AG04449 (cell line): ENCODE results near the gene LRRN4CL.
A peak's percentile ranks its signal among the peaks of the same experiment; 100 is the strongest.
"Not testable (repeated sequence)": the region's sequence is repeated elsewhere in the genome, so short reads cannot be mapped to it uniquely, and the experiment has no call there.

Source experiments
- CTCF ChIA-PET: fragments of 350-600 bp; formaldehyde crosslinking; extraction: SDS; loops from one replicate; lab custom pipeline; 2021; ENCODE audit warnings: antibody characterized with exemption; lab: Yijun Ruan, JAX
- POLR2A ChIA-PET: fragments of 400-600, 350-600 bp; formaldehyde crosslinking; extraction: SDS; loops from one replicate; lab custom pipeline; 2020; ENCODE audit warnings: antibody characterized with exemption, inconsistent platforms; lab: Yijun Ruan, JAX
- DNase-seq: peaks from one replicate; pipeline ENCODE4 v3.0.0-alpha.2; 2010; ENCODE audit warnings: low read depth, low spot score
- H3K4me3 ChIP-seq: 2 replicates; pipeline ENCODE4 v1.5.1; 2011; ENCODE audit warnings: low read depth, mild to moderate bottlenecking, control low read depth, low read length
- CTCF ChIP-seq: IDR thresholded peaks from one replicate; pipeline ENCODE4 v1.5.1; 2011; ENCODE audit warnings: mild to moderate bottlenecking, moderate library complexity, low read length, control low read depth, inconsistent platforms; ENCODE audit not compliant: insufficient read depth; ENCODE audit errors: missing control alignments

LRRN4CL gene

GRCh38 chr11:62656796-62657429, 32.4 kb downstream of the LRRN4CL start:
- no peak for TF ChIP-seq CTCF
- ChIA-PET CTCF (interaction anchor here (0.7 to 1.3 kb wide), 3 partner anchors 15 to 130 kb away, joined by 3 read pairs; partner anchors contain the start of genes LBHD1, TMEM179B and UQCC3), POLR2A (interaction anchor here (0.6 to 1.8 kb wide), 4 partner anchors 8 to 65 kb away, joined by 3 to 9 read pairs (median 4); partner anchors contain the start of genes C11orf98, CSKMT and TUT1)
- H3K4me3 ChIP-seq = no peak overlapping the region
- no peak for DNase-seq

GRCh38 chr11:62654297-62654696, 35.0 kb downstream of the LRRN4CL start:
- POLR2A ChIA-PET = no interaction called here
- CTCF ChIA-PET = interaction anchor here (0.7 to 2.0 kb wide), 2 partner anchors 9 to 11 kb away, joined by 3 to 6 read pairs; partner anchors contain the start of genes C11orf98 and CSKMT
- DNase-seq = no peak
- no peak overlapping the region for H3K4me3 ChIP-seq
- TF ChIP-seq CTCF = no peak

GRCh38 chr11:62652161-62653006, 36.9 kb downstream of the LRRN4CL start:
- peak overlapping the region; percentile 83 for H3K4me3 ChIP-seq
- POLR2A ChIA-PET = interaction anchor here (0.5 to 1.4 kb wide), 17 partner anchors 8 to 257 kb away, joined by 3 to 58 read pairs (median 4); partner anchors contain the start of genes B3GAT3, C11orf98, CSKMT and LBHD1
- CTCF ChIA-PET = interaction anchor here (0.9 kb wide), 1 partner anchor 43 kb away, joined by 4 read pairs; no protein-coding TSS in a partner anchor
- no peak for DNase-seq
- TF ChIP-seq CTCF = no peak

- DNase-seq, POLR2A ChIA-PET, H3K4me3 ChIP-seq: not testable (repeated sequence)
- CTCF ChIA-PET = interaction anchor here (0.9 kb wide), 1 partner anchor 255 kb away, joined by 3 read pairs; no protein-coding TSS in a partner anchor
Measured at GRCh38 chr11:62650283-62650682, 39.0 kb downstream of the LRRN4CL start.

- no peak for DNase-seq
- POLR2A ChIA-PET = interaction anchor here (2.3 kb wide), 1 partner anchor 16 kb away, joined by 25 read pairs; the partner anchor contains the start of genes C11orf98 and CSKMT
- no peak overlapping the region for H3K4me3 ChIP-seq
- CTCF ChIA-PET = interaction anchor here (1.4 kb wide), 1 partner anchor 30 kb away, joined by 4 read pairs; no protein-coding TSS in a partner anchor
- TF ChIP-seq CTCF = no peak
Measured at GRCh38 chr11:62649486-62649885, 39.8 kb downstream of the LRRN4CL start.

GRCh38 chr11:62648967-62649364, 40.4 kb downstream of the LRRN4CL start:
- no peak for DNase-seq
- no peak overlapping the region for H3K4me3 ChIP-seq
- TF ChIP-seq CTCF = no peak
- CTCF ChIA-PET = interaction anchor here (1.4 kb wide), 1 partner anchor 31 kb away, joined by 4 read pairs; no protein-coding TSS in a partner anchor
- POLR2A ChIA-PET = interaction anchor here (2.3 kb wide), 1 partner anchor 17 kb away, joined by 25 read pairs; the partner anchor contains the start of genes C11orf98 and CSKMT
